Measurements from ENCODE around the gene LPCAT1.
"Not testable (repeated sequence)": the region's sequence is repeated elsewhere in the genome, so short reads cannot be mapped to it uniquely, and the experiment has no call there.

LPCAT1 gene

GRCh38 chr5:1476181-1476966 is 47.4 kb downstream of the LPCAT1 start:
- DNase-seq: no peak

GRCh38 chr5:1475544-1475900 is 48.2 kb downstream of the LPCAT1 start:
- DNase-seq: not testable (repeated sequence)

GRCh38 chr5:1474866-1475543 is 48.8 kb downstream of the LPCAT1 start:
- DNase-seq: no peak

- DNase-seq: no peak
Measured at GRCh38 chr5:1474183-1474839, 49.4 kb downstream of the LPCAT1 start.

DNA sequence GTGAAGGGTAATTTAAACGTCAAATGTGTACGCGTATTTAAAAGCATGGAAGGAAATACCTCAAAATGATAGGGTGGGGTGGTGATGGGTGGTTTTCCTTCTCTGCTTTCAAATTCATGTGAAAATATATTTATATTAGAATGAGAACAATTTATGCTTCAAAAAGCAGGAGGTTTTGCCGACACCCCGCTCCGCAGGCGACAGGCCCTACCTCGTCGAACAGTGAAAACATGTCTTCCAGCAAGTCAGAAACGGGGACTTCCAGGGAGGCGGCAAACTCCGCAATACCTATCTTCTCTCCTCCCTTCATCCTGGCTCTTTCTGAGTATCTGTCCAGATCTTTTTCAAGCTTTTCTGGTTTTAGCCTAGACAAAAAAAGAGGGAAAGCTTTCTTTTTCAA is 50.0 kb downstream of the LPCAT1 start:
- no peak for DNase-seq

GRCh38 chr5:1472964-1473628 is 50.7 kb downstream of the LPCAT1 start:
- no peak for DNase-seq

DNA sequence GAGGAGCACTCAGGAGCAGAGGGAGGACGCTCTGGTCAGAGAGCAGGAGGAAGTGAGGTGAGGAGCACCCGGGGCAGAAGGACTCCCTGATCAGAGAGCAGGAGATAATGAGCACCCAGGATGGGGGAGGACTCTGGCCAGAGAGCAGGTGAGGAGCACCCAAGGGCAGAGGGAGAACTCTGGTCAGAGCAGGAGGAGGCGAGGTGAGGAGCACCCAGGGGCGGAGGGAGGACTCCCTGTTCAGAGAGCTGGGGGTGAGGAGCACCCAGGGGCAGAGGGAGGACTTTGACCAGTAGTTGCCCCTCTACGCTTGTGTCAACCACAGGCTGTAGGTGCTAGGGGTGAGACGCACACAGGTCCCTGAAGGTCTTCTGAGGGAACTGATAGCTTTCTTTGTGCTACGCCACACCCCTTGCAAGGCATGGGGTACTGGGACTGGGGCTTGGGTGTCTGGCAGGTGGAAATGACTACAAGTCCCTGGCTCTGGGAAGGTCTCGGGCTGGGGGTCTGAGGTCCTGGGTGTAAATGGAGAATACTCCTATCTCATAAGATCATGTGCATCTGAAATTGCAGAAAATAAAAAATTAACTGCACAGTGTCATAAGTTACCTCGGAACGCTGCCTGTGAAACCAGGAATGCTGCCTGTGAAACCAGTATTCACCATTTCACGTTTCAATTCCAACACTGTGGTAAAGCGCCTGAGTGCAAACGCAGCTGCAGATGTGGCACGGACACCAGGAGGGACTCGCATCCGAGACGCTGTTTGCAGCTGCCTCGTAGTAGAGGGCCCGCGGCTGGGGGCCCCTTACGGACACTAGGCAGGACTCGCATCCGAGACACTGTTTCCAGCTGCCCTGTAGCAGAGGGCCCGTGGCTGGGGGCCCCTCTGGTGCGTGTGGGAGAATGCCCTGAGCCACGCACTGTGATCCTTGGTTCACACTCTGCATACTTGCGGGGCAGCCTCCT is 51.5 kb downstream of the LPCAT1 start:
- no peak for DNase-seq

GRCh38 chr5:1471240-1471853 is 52.4 kb downstream of the LPCAT1 start:
- no peak for DNase-seq

DNA sequence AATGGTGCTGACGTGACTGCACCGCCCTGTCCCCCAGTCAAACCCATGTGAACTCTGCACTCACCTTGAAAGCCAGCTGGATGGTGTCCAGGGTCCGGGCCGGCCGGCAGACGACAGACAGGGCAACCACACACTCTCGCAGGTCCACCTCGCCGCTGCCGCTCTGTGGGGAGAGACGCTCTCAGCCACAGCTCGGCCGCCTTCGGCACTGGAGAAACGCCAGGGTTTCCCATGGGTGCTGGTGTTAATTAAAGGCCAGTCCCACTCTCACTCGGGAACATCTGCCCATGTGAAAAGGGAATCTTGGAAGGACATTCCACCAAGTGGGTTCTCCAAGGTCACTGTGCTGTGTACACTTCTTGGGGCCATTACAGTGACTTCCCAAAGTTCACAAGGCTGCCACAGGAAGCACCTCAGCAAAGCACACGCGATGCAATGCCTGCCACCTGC is 53.0 kb downstream of the LPCAT1 start:
- DNase-seq: no peak

DNA sequence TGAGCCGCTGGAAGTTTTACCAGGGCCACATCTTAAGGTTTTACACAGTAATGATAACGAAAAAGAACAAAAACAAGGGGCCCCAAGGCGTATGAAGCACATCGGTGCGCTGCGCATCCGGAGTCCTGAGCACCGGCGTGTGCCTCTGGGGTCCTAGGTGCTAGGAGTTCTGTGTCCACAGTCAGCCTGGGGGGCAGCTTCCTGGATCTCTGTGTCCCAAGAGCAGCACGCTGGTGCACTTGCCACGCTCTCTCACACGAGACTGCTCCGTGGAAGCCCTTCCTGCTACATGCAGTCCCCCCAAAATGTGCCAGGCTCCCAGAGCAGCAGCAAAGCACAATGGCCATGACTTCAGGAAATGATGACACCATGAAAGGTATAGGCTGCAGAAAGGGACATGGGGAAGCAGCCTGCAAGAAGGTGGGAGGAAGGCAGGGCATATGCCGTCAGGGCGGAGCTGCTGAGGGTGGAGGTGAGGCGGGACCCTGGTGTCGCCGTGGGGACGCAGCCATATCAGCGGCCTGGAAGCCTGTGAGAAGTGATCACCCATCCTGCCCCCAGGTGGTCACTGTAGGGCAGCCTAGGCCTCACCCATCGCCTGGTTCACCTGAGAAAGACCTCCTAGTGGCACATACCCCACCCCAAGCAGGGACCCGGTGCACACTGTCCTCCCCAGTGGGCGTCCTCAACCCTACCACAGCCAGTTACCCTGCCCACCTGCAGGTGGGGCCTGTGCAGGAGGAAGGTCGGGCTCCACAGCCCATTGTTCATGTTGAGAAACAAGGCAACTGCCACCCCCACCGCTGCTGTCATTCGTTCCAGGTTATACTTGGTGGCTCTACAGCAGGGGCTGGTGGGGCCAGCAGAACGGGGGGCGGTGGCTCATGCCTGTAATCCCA is 54.9 kb downstream of the LPCAT1 start:
- no peak for DNase-seq

DNA sequence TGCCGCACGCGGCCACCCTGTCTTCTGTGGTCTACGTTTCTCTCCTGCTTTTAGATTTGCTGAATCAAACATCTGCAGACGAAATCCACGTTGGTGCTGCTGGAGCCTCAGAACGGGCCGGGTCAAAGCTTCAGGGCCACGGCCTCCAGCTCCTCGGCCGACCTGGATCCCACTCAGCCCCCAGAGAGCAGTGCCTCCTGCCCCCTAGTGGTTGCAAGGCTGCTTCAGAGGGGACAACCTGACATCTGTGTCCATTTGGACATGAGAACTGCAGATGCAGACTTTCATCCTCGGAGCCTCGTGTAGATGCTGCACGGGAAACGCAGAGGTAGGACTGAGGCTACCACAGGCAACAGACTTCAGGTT is 55.5 kb downstream of the LPCAT1 start:
- no peak for DNase-seq

DNA sequence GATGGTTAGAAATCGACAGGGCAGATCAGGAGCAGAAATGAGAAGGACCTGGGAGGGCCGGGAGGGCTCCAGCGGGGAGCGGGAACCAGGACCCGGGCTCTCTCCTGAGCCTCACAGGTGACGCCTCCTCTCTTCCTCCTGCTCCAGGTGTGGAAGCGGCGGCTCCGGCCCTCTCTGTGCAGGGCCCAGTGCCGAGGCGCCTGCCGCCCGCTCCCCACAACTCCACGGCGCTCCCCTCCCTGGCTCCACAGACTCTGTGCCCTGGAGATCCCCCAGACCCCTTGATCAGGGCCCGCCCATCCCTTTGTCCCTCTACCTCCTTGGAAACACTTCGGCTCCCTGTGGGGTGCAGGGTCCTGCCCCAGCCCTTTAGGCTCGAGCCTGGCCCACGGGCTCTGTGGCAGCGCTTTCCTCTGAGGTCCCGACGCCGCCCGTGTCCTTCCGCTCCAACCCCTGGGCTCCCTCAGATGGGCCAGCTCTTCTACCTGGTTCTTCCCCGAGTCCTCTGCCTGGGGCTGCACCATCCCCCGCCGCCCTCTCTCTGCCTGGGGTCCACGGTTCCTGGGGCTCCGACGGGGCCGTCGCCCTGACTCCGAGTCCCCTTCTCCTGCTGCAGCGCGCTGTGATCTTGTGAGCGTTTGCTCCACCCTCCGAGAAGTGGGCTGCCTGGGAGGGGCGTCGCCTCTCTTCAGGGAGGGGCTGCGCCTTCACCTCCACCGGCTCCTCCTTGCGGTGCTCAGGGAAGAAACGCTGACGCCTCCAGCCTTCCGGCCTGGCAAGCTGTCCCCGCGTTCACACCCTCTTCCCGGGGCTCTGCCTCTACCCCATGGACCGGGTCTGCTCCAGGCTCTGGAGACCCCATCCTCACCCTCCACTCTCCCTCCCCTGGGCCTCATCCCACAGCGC is 56.2 kb downstream of the LPCAT1 start:
- DNase-seq: no peak

GRCh38 chr5:1466631-1467265 is 57.0 kb downstream of the LPCAT1 start:
- DNase-seq: no peak

DNA sequence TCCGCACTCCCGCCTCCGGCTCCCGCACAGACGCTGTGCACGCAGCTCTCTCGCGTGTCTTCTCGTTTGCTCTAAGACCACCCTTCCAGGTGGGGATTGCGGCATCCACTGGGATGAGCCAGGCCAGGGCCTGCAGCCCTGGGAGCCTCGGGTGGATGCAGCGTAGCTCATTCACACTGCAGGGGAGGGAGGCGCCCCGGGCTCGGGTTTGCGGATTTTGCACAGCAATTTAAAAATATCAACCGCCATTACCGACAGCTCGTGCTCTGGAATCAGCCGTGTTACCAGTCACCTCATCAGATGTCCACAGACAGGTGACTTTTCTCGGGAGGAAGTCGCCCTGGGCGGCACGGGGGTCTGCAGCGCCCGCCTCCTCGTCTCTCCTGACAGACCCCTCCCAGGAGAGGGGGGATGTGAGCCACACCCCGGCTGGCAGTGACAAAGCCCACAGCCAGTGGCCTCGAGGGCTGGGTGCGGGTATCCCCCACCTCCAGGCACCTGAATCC is 57.7 kb downstream of the LPCAT1 start:
- no peak for DNase-seq

DNA sequence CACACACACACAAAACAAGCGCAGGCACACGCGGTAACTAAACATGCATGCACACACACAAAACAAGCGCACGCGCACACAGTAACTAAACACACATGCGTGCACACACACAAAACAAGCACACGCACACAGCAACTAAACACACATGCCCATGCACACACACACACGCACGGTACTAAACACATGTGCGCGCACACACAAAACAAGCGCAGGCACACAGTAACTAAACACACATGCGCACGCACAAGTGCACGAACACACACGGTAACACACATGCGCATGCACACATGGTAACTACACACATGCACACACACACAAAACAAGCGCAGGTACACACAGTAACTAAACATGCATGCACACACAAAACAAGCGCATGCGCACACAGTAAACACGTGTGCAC is 58.6 kb downstream of the LPCAT1 start:
- no peak for DNase-seq

- no peak for DNase-seq
Measured at GRCh38 chr5:1464511-1464910, 59.2 kb downstream of the LPCAT1 start.

DNA sequence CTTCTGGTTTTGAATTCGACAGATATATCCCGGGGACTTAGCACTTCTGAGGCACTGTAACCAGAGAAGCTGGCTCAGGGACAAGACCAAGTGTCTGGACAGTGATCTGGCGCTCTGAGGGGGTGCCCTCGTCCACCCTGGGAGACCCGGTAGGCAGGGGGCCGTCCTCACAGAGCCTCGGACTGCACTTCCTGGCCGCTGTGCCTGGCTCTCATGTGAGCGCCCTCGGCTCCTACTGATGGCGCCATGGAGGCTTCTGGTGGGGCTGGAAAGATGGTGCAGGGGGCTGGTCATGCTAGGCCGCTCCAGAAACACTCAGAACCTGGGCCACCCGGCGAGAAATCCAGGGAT is 59.7 kb downstream of the LPCAT1 start:
- DNase-seq: no peak

- DNase-seq: no peak
Measured at GRCh38 chr5:1463326-1464095, 60.2 kb downstream of the LPCAT1 start.
